Measurements from ENCODE around the gene PTPRM. TPM values are rescaled to one million over a fixed set of nuclear protein-coding genes. Genes with fewer than 3 reads are reported as not detected.

Gene PTPRM
- total and polyA plus RNA-seq, 2 of the 8 experiments (the other 6 are each of a cell fraction or from before 2014, with no cell fraction given), result 4.1 to 7.0 TPM

DNA sequence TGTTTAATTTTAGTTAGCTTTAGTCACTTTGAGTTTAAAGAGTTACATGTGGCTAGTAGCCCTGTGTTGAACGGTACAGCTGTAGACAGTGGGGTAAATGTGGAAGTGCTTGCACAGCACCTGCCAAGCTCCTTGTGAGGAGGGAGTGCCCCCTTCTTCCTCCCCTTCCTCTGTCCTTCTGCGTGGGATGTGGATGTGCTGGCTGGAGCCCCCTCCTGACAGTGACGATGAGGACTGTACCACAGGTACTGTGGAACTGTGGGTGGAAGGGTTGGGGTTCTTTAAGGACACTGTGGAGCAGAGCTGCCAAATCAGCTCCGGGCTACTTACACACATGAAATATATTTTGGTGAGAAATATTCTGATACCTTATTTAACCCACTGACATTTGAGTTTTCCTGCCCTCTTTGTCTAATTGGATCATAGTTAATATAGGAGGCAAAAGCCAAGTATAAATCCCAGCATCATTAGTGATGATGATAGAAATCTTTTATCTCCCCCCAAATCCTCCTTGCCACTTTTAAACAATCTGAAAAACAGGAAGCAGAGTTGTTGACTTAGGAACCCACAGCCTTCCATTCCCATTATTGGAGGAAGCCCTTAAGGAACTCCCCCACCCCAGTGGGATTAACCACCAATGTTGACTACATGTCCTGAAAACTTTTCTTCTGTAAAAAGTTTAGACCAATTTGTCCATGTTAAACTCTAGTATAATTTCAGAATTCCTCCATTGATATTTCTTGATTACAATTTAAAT is 181.3 kb downstream of the PTPRM start:
- Histone ChIP-seq H3K4me1 (replicated peaks in 1 of 4; ENCODE audit: control insufficient read depth in 3 of 4, insufficient read depth in 4 of 4, low read length in 3 of 4) (peaks cover 0 to 9% (median 3%) of the 10 kb centered on the region in 4 experiments; a peak in 2 of 7 replicates), H3K18ac (ENCODE audit: extremely low read depth, low read length) (no peak overlapping the region), H3K36me3 (ENCODE audit: control insufficient read depth in 2 of 4, insufficient read depth in 4 of 4, low read length in 3 of 4) (no peaks in the 10 kb centered on the region), H3K4ac (replicated peaks; ENCODE audit: insufficient read length, low read depth, low read length) (no peak overlapping the region), H3K9me3 (ENCODE audit: insufficient read depth in 2 of 2, low read depth in 1 of 2, low read length in 1 of 2) (peaks cover 6 to 11% of the 10 kb centered on the region in 2 experiments; a peak in 3 of 4 replicates), H3K27me3 (replicated peaks in 1 of 4; ENCODE audit: control insufficient read depth in 3 of 4, extremely low read depth in 1 of 4, insufficient read depth in 3 of 4, low read length in 3 of 4) (no peaks in the 10 kb centered on the region), H3K56ac (replicated peaks; ENCODE audit: insufficient read length, low read depth, low read length) (no peak overlapping the region), H3K23ac (ENCODE audit: insufficient read length) (no peak overlapping the region), H3K4me2 (ENCODE audit: insufficient read depth in 1 of 2, low read depth in 2 of 2, low read length in 2 of 2) (no peak overlapping the region), H3K23me2 (ENCODE audit: low read depth, low read length) (no peaks in the 10 kb centered on the region), H3K4me3 (ENCODE audit: extremely low read depth in 1 of 4, insufficient read depth in 2 of 4, low read depth in 3 of 4, low read length in 4 of 4) (no peak overlapping the region), H2AK5ac (ENCODE audit: low read depth, low read length) (no peak overlapping the region), H3K27ac (ENCODE audit: low read depth, low read length) (no peak overlapping the region), H4K91ac (replicated peaks; ENCODE audit: insufficient read length, low read length) (no peak overlapping the region), H4K20me1 (replicated peaks in 1 of 2; ENCODE audit: control insufficient read depth in 1 of 2, insufficient read depth in 2 of 2, low read length in 2 of 2) (no peaks in the 10 kb centered on the region), H2BK12ac (ENCODE audit: low read depth, low read length) (no peak overlapping the region), H4K5ac (ENCODE audit: insufficient read length, low read depth, low read length) (no peak overlapping the region), H3K79me2 (ENCODE audit: control insufficient read depth in 1 of 2, insufficient read depth in 2 of 2, low read length in 2 of 2) (no peaks in the 10 kb centered on the region), H3K14ac (ENCODE audit: insufficient read length) (no peak overlapping the region), H2BK15ac (ENCODE audit: low read length) (no peak overlapping the region), H4K8ac (ENCODE audit: extremely low read depth, insufficient read depth, low read length) (no peak overlapping the region; the same call in 1 of the 2 replicates), H2BK20ac (ENCODE audit: low read length) (no peak overlapping the region), H2AFZ (ENCODE audit: low read length) (no peak overlapping the region), H3K9ac (replicated peaks in 1 of 4; ENCODE audit: extremely low read depth in 1 of 4, low read depth in 3 of 4, low read length in 3 of 4) (no peak overlapping the region), H2BK120ac (replicated peaks; ENCODE audit: low read depth, low read length) (no peak overlapping the region), H2BK5ac (ENCODE audit: low read depth, low read length) (no peak overlapping the region), H3K79me1 (ENCODE audit: low read depth, low read length) (peaks cover 3% of the 10 kb centered on the region; the same call in 1 of the 2 replicates)
- 92% methylated on average over 4 of the region's 4 CpGs; no CpG with 5 or more reads in 1 of the 2 experiments for WGBS, 2 experiments (ENCODE audit: extremely low coverage in 1 of 2, insufficient coverage in 1 of 2, insufficient read length in 1 of 2, insufficient replicate concordance in 2 of 2, low coverage in 1 of 2, low lambda C conversion rate in 2 of 2, missing lambda C conversion rate in 1 of 2)
- DNase-seq (ENCODE audit: low read depth in 1 of 2, low spot score in 2 of 2) (no peak), FAIRE-seq (no peak)
- ChIA-PET CTCF (ENCODE audit: partially characterized antibody) (no interaction called here), POLR2A (ENCODE audit: partially characterized antibody) (no interaction called here)
- TF ChIP-seq SUZ12 (IDR thresholded peaks at IDR 0.05; ENCODE audit: low read length) (no peak), RNF2 (IDR thresholded peaks at IDR 0.05; ENCODE audit: borderline replicate concordance, low read depth, low read length, missing control alignments, poor library complexity, severe bottlenecking) (no peak)
